Stimulated activated CD4-positive, alpha-beta T cell treated with anti-CD3 and anti-CD28 coated beads, TNF-alpha, amount 100 ng/mL, for 4 hours (primary cell): ENCODE data around the gene TEAD1.

ENCODE experiments used
- DNase-seq, 3 experiments: peaks; one replicate each; pipeline ENCODE4 v3.0.0-alpha.2; 2020; ENCODE audit warnings: low read depth in 3 of 3

The TEAD1 gene

GRCh38 chr11:12764187-12764914 is 90.1 kb downstream of the TEAD1 start:
- no peak for DNase-seq

DNA sequence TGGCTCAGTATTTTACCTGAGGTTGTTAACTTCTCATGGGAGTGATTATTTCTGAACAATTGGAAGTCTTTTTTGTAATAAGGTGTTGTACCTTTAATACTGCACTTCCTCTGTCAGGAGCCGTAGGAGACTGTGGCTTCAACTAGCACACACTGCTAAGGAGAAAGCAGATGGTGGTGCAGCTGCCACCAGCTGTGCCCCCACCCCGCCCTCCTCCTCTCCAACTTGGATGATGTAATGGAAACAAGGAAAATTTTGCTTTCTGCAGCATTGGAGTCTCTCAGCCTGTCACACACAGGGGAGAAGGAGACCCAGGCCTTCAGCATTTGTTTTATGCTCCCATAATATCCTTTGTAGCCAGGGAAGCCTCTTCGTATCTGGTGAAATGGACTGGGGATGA is 91.2 kb downstream of the TEAD1 start:
- no peak for DNase-seq

- DNase-seq = no peak
Observed at GRCh38 chr11:12767027-12767426, 92.8 kb downstream of the TEAD1 start.

- no peak for DNase-seq
Observed at GRCh38 chr11:12767577-12767976, 93.4 kb downstream of the TEAD1 start.

- DNase-seq = no peak
Observed at GRCh38 chr11:12768726-12769673, 94.8 kb downstream of the TEAD1 start.

- no peak for DNase-seq
Observed at GRCh38 chr11:12769834-12770345, 95.7 kb downstream of the TEAD1 start.

- DNase-seq = no peak
Observed at GRCh38 chr11:12770435-12770834, 96.2 kb downstream of the TEAD1 start.

DNA sequence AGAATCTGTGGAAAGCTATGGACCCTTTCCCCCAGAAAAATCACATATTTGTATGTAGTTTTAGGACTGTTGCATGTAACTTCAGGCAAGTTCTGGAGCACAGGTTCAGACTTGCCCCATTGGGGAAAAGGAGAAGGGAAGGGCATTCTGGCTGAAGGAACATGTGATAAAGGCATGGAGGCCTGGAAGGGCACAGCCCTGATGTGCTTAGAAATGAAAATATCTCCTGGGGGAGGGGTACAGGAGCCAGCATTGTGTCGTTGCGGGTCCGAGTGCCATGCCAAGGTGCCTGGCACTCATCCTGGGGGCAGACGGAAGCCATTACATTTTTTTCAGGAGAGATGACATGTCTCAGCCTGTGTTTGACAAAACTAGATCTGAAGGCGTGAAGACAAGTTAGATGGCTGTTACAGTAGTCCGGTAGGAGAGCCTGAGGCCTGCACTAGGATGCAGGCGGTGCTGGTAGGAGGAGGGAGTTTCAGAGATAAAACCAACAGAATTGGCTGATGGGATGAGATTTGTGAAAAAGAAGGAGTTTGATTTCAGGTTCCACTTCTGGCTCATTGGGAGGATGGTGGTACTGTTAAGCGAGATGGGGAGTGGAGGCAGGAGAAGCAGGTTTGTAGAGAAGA is 96.9 kb downstream of the TEAD1 start:
- no peak for DNase-seq

GRCh38 chr11:12771875-12772274 is 97.7 kb downstream of the TEAD1 start:
- DNase-seq = no peak

DNA sequence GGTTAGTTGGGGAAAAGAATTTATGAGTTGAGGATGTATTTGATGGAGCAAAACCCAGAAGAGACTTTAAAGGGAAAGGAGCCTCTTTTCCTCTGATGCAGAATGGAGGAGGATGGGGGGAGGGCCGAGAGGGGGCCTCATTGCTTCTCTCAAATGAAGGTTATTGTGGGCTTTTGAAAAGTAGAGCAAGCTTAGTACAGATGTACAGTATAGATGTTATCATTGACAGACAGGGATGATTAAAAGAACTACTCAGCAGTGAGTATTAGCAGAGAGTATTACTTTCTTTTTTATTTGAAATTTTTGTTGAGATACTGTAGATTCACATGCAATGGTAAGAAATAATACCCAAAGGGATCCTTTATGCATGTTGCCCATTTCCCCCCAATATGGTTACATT is 98.1 kb downstream of the TEAD1 start:
- DNase-seq = no peak

- DNase-seq = no peak
Observed at GRCh38 chr11:12773591-12773990, 99.4 kb downstream of the TEAD1 start.

- DNase-seq = no peak
Observed at GRCh38 chr11:12775955-12776354, 101.7 kb downstream of the TEAD1 start.

DNA sequence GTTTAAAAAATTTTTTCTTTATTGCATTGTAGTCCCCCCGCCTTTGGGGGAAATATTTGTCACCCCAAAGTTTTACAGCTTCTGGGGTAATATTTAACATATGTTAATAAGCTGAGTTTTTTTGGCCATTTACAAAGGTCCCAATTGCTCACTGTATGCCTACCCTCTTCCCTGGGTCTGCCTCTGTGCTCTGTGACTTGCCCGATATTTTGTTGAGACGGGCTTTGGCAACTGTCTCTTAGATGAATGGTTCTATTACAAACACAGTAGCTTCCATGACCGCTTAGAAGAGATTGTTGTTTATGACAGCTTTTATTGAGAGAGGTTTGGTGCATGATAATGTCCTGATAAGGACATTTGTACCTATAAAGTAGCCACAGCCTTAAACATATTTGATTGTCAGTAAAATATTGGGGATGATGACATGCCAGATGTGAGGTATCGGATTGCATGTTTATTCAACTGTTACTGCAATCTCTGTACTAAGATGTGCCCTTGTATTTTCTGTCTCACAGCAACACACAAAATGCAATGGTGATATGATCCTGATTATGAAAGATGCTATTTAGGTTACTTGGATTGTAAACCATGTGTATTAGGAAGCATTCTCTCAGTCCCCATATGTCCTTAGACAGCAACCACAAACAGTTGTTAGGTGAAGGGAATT is 103.1 kb downstream of the TEAD1 start:
- DNase-seq = no peak

GRCh38 chr11:12778240-12778905 is 104.2 kb downstream of the TEAD1 start:
- no peak for DNase-seq

GRCh38 chr11:12783765-12784164 is 109.5 kb downstream of the TEAD1 start:
- no peak for DNase-seq

DNA sequence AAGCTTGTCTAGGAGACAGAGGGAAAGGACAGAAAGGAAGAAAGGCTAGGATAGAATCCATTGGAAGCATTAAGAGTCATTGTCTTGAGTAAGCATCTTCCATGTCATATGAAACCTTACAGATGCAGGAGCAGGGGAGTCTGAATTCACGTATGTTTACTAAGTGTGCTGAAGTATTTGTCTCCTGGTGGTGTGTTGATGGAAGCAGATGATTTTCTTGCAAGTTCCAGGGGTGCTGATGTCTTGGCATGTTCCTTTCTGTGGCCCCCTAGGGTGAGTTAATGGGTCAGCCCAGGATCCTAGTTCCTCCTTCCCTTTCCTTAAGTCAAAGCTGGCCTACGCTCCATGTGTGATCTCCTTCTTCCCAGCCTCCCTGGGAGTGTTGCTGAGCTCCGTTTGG is 110.2 kb downstream of the TEAD1 start:
- no peak for DNase-seq

GRCh38 chr11:12784987-12785386 is 110.8 kb downstream of the TEAD1 start:
- DNase-seq = no peak

GRCh38 chr11:12785901-12786300 is 111.7 kb downstream of the TEAD1 start:
- no peak for DNase-seq

- no peak for DNase-seq
Observed at GRCh38 chr11:12786450-12786849, 112.2 kb downstream of the TEAD1 start.

DNA sequence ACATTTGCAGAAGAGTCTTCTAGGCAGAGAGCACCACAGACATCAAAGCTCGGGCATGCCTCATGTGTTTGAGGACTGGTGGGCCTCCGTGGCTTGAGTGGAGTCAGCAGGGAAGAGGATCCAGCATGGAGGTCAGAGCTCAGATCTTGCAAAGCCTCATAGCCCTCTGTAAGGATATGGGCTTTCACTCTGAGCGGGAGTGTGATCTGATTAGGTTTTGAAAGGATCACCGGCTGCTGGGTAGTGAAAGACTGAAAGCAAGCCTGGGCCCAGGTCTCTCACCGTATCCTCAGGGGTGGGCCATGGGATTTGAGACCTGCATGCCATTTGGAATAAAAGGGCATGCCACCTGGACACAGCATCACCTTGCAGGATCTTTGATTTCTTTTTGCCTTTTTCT is 112.7 kb downstream of the TEAD1 start:
- no peak for DNase-seq

DNA sequence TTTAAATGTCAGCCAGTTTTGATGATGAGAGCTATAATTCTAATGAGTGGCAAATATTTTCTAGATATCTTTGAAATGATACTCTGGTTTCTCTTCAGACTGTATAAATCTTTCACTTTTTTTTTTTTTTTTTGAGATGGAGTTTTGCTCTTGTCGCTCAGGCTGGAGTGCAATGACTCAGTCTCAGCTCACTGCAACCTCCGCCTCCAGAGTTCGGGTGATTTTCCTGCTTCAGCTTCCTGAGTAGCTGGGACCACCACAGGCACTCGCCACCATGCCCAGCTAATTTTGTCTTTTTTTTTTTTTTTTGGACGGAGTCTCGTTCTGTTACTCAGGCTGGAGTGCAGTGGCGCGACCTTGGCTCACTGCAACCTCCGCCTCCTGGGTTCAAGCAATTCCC is 113.6 kb downstream of the TEAD1 start:
- DNase-seq = no peak
